Right atrium auricular region (tissue), 2 donors: ENCODE results near the gene LDLRAP1. TPM values are rescaled to one million over a fixed set of nuclear protein-coding genes. Genes with fewer than 3 reads are reported as not detected.
"Not testable (repeated sequence)": the region's sequence is repeated elsewhere in the genome, so short reads cannot be mapped to it uniquely, and the experiment has no call there.

Experiments
- DNase-seq: peaks from one replicate; pipeline ENCODE4 v3.0.0-alpha.2; 2019; ENCODE audit warnings: low spot score
- H3K27ac ChIP-seq, 2 donors: fragments of 200-600 bp; sonication (generic); 1 replicate in 1 of 2; 2 replicates in 1 of 2; pipeline ENCODE4 v1.5.1; 2016 to 2019
- H3K27me3 ChIP-seq, 2 donors: fragments of 200-600 bp; sonication (generic); one replicate each; pipeline versions ENCODE4 v1.5.1 to v1.6.0; 2017 to 2019
- H3K36me3 ChIP-seq: fragments of 200-600 bp; sonication (generic); one replicate; pipeline ENCODE4 v1.5.1; 2016
- H3K4me1 ChIP-seq, 2 donors: fragments of 200-600 bp; sonication (generic); one replicate each; pipeline versions ENCODE4 v1.5.1 to v1.6.0; 2017 to 2019
- H3K4me3 ChIP-seq, 2 donors: fragments of 200-600 bp; sonication (generic); 1 replicate in 1 of 2; 2 replicates in 1 of 2; pipeline ENCODE4 v1.5.1; 2017 to 2019; ENCODE audit warnings: mild to moderate bottlenecking in 1 of 2, moderate library complexity in 1 of 2
- H3K9me3 ChIP-seq, 2 donors: fragments of 200-600 bp; sonication (generic); one replicate each; pipeline ENCODE4 v1.5.1; 2019
- CTCF ChIP-seq, 2 donors: fragments of 200-600 bp; sonication (generic); IDR thresholded peaks; one replicate each; pipeline ENCODE4 v1.5.1; 2019; ENCODE audit warnings: antibody characterized with exemption in 2 of 2
- total RNA-seq, 2 donors: library from RNA; depleted of rRNA; stranded (reverse); fragments of >200 nt; gene quantifications; one replicate each; pipeline ENCODE4 v1.1.0, GENCODE V29; 2016

Gene LDLRAP1
- total RNA-seq, 2 donors from 2014 or later: 8.9 to 10.1 TPM

DNA sequence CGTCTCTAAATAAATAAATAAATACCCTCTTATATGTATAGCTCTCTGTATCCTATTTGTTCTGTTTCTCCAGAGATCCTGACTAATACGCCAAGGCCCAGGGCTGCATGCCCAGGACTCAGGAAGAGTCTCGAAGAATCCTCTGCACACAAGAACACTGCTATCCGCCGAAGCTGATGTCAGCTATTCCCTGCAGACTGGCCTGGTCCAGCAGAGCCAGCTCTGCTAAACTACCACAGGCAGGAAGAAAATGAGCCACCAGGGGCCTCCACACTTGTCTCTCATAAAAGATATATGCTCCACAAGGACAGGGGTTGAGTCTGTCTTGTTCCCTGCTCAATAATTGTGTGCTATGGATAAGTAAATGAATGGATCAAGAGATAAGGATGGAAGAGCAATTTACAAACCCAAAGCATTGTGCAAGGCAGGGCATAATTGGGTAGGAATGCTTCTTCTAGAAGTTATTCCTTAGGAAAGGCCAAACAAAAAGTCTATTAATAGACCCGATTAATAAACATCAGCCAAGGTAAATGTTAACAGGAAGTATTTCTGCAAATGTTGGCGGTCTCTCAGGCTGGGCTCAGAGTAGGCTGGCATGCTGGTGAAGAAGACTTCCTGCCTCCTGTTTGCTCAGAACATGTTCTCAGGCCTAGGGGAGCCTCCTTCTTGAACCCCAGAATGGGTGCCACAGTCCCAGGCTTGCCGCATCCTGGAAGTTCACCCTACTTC lies 46.9 kb downstream of the LDLRAP1 start:
- no peaks in the 10 kb centered on the region for H3K27me3 ChIP-seq
- TF ChIP-seq CTCF (IDR thresholded peaks at IDR 0.05): peak in 1 of 2 donors; percentile 40
- peaks cover 0 to 12% of the 10 kb centered on the region in 2 donors for H3K4me1 ChIP-seq
- peak; percentile 70 for DNase-seq
- no peaks in the 10 kb centered on the region for H3K36me3 ChIP-seq
- no peak overlapping the region for H3K27ac ChIP-seq
- H3K9me3 ChIP-seq: no peaks in the 10 kb centered on the region
- no peak overlapping the region for H3K4me3 ChIP-seq

DNA sequence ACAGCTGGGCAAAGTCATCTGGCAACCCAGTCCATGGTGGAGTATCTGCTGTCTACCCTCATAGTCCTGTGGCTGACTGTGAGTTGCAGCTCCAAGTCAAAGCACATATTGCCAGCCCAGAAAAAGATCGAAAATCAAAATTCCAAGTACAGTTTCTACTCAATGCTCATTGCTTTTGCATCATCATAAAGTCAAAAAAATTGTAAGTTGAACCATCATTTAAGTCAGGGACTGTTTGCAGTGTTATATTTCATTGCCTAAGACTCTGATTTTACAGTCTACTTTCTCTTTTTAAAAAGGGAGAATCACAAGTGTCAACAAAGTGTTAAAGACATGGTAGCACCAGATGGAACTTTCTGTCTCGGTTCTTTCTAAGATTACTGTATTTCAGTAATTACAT lies 50.5 kb downstream of the LDLRAP1 start:
- Histone ChIP-seq H3K4me3 (no peak overlapping the region), H3K4me1 (peaks cover 0 to 12% of the 10 kb centered on the region in 2 donors), H3K27me3 (no peaks in the 10 kb centered on the region), H3K9me3 (no peaks in the 10 kb centered on the region), H3K27ac (no peak overlapping the region), H3K36me3 (no peaks in the 10 kb centered on the region)
- TF ChIP-seq CTCF (IDR thresholded peaks at IDR 0.05): no peak
- DNase-seq: no peak

DNA sequence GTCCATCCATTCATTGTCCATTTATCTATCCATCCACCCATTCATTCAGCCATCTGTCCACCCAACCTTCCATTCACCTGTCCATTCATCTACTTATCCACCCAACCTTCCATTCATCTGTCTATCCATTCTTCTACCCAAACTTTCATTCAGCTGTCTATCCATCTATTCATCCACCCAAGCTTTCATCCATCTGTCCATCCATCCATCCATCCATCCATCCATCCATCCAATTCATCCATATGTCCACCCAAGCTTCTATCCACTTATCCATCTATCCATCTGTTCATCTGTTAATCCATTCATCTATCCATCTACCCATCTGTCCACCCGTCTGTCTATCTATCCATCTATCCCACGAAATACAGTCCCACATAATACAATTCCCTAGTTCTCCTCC lies 51.6 kb downstream of the LDLRAP1 start:
- Histone ChIP-seq H3K36me3 (no peaks in the 10 kb centered on the region), H3K27ac (no peak overlapping the region), H3K9me3 (no peaks in the 10 kb centered on the region), H3K4me3 (no peak overlapping the region), H3K27me3 (no peaks in the 10 kb centered on the region), H3K4me1 (peaks cover 0 to 7% of the 10 kb centered on the region in 2 donors)
- DNase-seq: no peak
- no peak for TF ChIP-seq CTCF (IDR thresholded peaks at IDR 0.05)

GRCh38 chr1:25596641-25597040 lies 53.2 kb downstream of the LDLRAP1 start:
- not testable (repeated sequence) for H3K27ac ChIP-seq, H3K27me3 ChIP-seq, H3K36me3 ChIP-seq, H3K9me3 ChIP-seq, H3K4me3 ChIP-seq, H3K4me1 ChIP-seq, DNase-seq

DNA sequence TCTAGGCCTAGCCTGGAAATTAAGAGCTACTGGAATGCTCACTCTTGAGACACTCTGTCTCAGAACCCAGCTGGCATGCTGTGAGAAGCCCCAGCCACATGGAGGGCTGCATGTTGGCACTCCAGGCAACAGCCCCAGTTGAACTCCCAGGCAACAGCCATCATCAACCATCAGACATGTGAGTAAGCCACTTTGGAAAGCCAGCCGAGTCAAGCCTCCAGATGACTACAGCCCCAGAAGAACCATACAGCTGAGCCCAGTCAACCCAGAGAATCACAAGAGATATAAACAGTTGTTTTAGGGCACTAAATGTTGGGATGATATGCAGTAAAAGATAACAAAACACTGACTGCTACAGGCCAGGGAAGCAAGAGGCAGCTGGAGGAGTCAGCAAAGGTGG lies 55.5 kb downstream of the LDLRAP1 start:
- Histone ChIP-seq H3K4me1 (no peaks in the 10 kb centered on the region), H3K4me3 (no peak overlapping the region), H3K27me3 (no peaks in the 10 kb centered on the region), H3K36me3 (no peaks in the 10 kb centered on the region), H3K27ac (no peak overlapping the region), H3K9me3 (no peaks in the 10 kb centered on the region)
- no peak for TF ChIP-seq CTCF (IDR thresholded peaks at IDR 0.05)
- no peak for DNase-seq

DNA sequence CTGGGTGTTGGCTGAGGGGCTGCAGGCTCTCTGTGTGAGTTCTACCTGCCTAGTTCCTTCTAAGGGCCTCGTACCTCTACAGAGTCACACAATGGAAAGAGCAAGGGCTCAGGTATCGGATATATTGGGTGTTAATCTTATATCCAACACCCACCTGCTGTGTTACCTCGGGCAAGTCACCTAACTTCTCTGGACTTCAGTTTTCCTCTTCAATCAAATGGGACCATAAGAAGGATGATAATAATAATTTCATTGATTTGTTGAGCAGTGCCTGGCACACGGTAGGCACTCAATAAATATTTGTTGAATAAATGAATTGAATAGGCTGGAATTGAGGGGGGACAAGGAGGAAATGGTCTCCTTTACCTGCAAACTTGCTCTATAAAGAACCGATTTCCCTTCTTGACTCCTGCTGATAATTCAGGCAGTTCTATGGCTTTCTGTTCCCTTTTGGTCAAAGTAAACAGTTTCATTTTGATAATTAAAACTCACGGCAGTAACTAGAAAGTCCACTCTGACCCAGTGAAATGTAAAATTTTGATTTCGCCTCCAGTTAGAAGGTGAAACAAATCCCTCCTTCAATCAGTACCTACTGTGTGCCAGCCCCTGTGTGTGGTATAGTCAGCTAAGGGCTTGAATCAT lies 56.7 kb downstream of the LDLRAP1 start:
- Histone ChIP-seq H3K4me1 (no peaks in the 10 kb centered on the region), H3K4me3 (no peak overlapping the region), H3K36me3 (no peaks in the 10 kb centered on the region), H3K27ac (no peak overlapping the region), H3K9me3 (no peaks in the 10 kb centered on the region), H3K27me3 (no peaks in the 10 kb centered on the region)
- no peak for TF ChIP-seq CTCF (IDR thresholded peaks at IDR 0.05)
- DNase-seq: no peak

- not testable (repeated sequence) for H3K27ac ChIP-seq, H3K27me3 ChIP-seq, H3K4me3 ChIP-seq, H3K4me1 ChIP-seq, H3K9me3 ChIP-seq, DNase-seq, H3K36me3 ChIP-seq
These were observed 57.7 kb downstream of the LDLRAP1 start for GRCh38 chr1:25600971-25601699.

DNA sequence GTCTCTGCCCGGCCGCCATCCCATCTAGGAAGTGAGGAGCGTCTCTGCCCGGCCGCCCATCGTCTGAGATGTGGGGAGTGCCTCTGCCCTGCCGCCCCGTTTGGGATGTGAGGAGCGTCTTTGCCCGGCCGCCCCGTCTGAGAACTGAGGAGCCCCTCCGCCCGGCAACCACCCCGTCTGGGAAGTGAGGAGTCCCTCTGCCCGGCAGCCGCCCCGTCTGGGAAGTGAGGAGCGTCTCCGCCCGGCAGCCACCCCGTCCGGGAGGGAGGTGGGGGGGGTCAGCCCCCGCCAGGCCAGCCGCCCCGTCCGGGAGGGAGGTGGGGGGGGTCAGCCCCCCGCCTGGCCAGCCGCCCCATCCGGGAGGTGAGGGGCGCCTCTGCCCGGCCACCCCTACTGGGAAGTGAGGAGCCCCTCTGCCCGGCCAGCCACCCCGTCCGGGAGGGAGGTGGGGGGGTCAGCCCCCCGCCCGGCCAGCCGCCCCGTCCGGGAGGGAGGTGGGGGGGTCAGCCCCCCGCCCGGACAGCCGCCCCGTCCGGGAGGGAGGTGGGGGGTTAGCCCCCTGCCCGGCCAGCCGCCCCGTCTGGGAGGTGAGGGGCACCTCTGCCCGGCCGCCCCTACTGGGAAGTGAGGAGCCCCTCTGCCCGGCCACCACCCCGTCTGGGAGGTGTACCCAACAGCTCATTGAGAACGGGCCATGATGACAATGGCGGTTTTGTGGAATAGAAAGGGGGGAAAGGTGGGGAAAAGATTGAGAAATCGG lies 60.6 kb downstream of the LDLRAP1 start:
- not testable (repeated sequence) for H3K27ac ChIP-seq, H3K27me3 ChIP-seq, DNase-seq, H3K4me3 ChIP-seq, H3K36me3 ChIP-seq, H3K4me1 ChIP-seq, H3K9me3 ChIP-seq
